Activated CD8-positive, alpha-beta memory T cell treated with anti-CD3 and anti-CD28 coated beads, Interleukin-2, amount 10 ng/mL, durations not matched to agents 7 days and 5 days (primary cell): Measurements from ENCODE around the gene OOEP. TPM values are rescaled to one million over a fixed set of nuclear protein-coding genes. Genes with fewer than 3 reads are reported as not detected.
"Not testable (repeated sequence)": the region's sequence is repeated elsewhere in the genome, so short reads cannot be mapped to it uniquely, and the experiment has no call there.

Experiments used
- ATAC-seq: fragments of 150-1000 bp; cut with Tn5 transposase; one replicate; pipeline ENCODE4 v1.10.0; 2021; ENCODE audit warnings: moderate library complexity
- CTCF ChIA-PET: fragments of 350-600 bp; sonication (Branson Sonifier 250); formaldehyde crosslinking; loops from one replicate; lab custom pipeline; 2021; ENCODE audit warnings: antibody characterized with exemption; lab: Charles Lee
- DNase-seq: peaks from one replicate; pipeline ENCODE4 v3.0.0-alpha.2; 2020
- H3K27ac Mint-ChIP-seq: one replicate; pipeline ENCODE4 v1.8.0; 2021; ENCODE audit warnings: mild to moderate bottlenecking, mixed read lengths
- H3K27me3 Mint-ChIP-seq: one replicate; pipeline ENCODE4 v1.8.0; 2021; ENCODE audit warnings: mixed read lengths
- H3K36me3 Mint-ChIP-seq: one replicate; pipeline ENCODE4 v1.8.0; 2021; ENCODE audit warnings: mild to moderate bottlenecking, mixed read lengths
- H3K4me1 Mint-ChIP-seq: one replicate; pipeline ENCODE4 v1.8.0; 2021; ENCODE audit warnings: mixed read lengths
- H3K4me3 Mint-ChIP-seq: one replicate; pipeline ENCODE4 v1.8.0; 2021; ENCODE audit warnings: mild to moderate bottlenecking, moderate library complexity, mixed read lengths
- H3K9me3 Mint-ChIP-seq: one replicate; pipeline ENCODE4 v1.8.0; 2022; ENCODE audit warnings: low read depth, mixed read lengths
- total RNA-seq, 2 experiments: library from RNA; stranded (reverse); gene quantifications; one replicate each; pipeline ENCODE4 v1.2.3, GENCODE V29; 2021

The OOEP gene
- total RNA-seq, 2 experiments from 2014 or later: 0.40 to 1.1 TPM

GRCh38 chr6:73382462-73383113 lies 12.9 kb upstream of the OOEP start:
- ATAC-seq (no peak), DNase-seq (no peak)
- Mint-ChIP-seq H3K9me3 (no peaks in the 10 kb centered on the region), H3K4me1 (no peaks in the 10 kb centered on the region), H3K36me3 (no peaks in the 10 kb centered on the region), H3K27ac (no peak overlapping the region), H3K4me3 (no peak overlapping the region), H3K27me3 (no peaks in the 10 kb centered on the region)
- CTCF ChIA-PET: no interaction called here

DNA sequence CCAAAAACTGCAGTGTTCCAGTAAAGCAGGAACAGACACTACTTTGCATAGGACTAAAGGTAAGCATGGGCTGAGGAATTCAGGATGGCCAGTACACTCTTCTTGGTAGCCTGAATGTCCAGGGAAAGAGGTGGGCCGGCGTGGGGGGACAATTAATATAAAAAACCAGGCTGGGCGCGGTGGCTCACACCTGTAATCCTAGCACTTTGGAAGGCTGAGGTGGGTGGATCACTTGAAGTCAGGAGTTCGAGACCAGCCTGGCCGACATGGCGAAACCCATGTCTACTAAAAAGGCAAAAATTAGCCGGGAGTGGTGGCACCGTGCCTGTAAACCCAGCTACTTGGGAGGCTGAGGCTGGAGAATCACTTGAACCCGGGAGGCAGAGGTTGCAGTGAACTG lies 11.8 kb upstream of the OOEP start:
- H3K36me3 Mint-ChIP-seq, H3K27ac Mint-ChIP-seq, H3K9me3 Mint-ChIP-seq, H3K4me3 Mint-ChIP-seq, ATAC-seq, H3K27me3 Mint-ChIP-seq, H3K4me1 Mint-ChIP-seq, DNase-seq: not testable (repeated sequence)
- CTCF ChIA-PET: interaction anchor here (0.9 to 1.0 kb wide), 2 partner anchors 9 to 55 kb away, joined by 3 read pairs; no protein-coding TSS in a partner anchor

- Mint-ChIP-seq H3K36me3 (no peaks in the 10 kb centered on the region), H3K27me3 (no peaks in the 10 kb centered on the region), H3K27ac (no peak overlapping the region), H3K4me1 (no peaks in the 10 kb centered on the region), H3K4me3 (no peak overlapping the region), H3K9me3 (no peaks in the 10 kb centered on the region)
- DNase-seq (no peak), ATAC-seq (no peak)
- CTCF ChIA-PET: interaction anchor here (1.1 to 3.6 kb wide), 3 partner anchors 12 to 276 kb away, joined by 3 to 14 read pairs (median 3); no protein-coding TSS in a partner anchor
Measured at GRCh38 chr6:73377225-73377624, 7.5 kb upstream of the OOEP start.

GRCh38 chr6:73375216-73375615 lies 5.5 kb upstream of the OOEP start:
- Mint-ChIP-seq H3K36me3 (no peaks in the 10 kb centered on the region), H3K4me3 (no peak overlapping the region), H3K4me1 (no peaks in the 10 kb centered on the region), H3K27ac (no peak overlapping the region), H3K27me3 (no peaks in the 10 kb centered on the region), H3K9me3 (no peaks in the 10 kb centered on the region)
- no peak for ATAC-seq
- no peak for DNase-seq
- CTCF ChIA-PET: interaction anchor here (0.6 to 1.0 kb wide), 2 partner anchors 14 to 142 kb away, joined by 3 read pairs; no protein-coding TSS in a partner anchor

DNA sequence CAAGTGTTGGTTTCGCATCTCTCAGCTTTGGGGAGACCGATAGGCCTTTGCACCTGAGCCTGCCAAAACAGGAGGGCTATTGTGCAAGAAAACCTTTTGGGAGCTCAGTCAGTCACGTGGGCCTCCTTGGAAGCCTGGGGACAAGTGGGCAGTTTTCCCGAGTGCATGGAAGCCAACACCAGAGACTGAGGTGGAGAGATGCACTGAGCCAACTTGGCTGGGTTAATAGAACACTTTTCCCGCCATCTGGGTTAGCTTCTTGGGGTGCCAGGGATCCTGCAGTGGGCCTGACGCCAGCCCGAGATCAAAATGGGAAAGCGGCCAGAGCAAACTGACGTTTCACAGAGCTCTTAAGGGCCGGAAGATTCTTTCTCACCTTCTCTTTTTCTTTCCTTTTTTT lies 2.8 kb upstream of the OOEP start:
- Mint-ChIP-seq H3K27ac (no peak overlapping the region), H3K4me1 (no peaks in the 10 kb centered on the region), H3K27me3 (no peaks in the 10 kb centered on the region), H3K9me3 (no peaks in the 10 kb centered on the region), H3K4me3 (no peak overlapping the region), H3K36me3 (no peaks in the 10 kb centered on the region)
- CTCF ChIA-PET: interaction anchor here (1.2 kb wide), 1 partner anchor 9 kb away, joined by 3 read pairs; no protein-coding TSS in a partner anchor
- ATAC-seq (no peak), DNase-seq (no peak)

DNA sequence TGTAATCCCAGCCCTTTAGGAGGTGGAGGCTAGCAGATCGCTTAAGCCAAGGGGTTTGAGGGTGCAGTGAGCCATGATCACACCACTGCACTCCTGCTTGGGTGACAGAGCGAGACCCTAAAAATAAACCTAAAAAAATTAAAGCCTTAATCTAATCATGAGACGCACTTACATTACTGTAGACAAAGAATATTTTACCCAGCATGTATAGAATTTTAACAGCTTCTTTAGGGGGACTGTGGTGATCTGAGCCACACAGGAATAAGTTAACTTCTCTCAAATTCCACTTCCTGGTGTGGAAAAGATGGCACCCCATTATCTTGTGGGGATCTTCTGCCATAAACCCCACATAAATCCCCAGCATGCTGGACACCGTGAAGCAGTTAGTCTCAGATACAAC lies 2.3 kb upstream of the OOEP start:
- Mint-ChIP-seq H3K36me3 (no peaks in the 10 kb centered on the region), H3K27me3 (no peaks in the 10 kb centered on the region), H3K4me3 (no peak overlapping the region), H3K9me3 (no peaks in the 10 kb centered on the region), H3K4me1 (no peaks in the 10 kb centered on the region), H3K27ac (no peak overlapping the region)
- ATAC-seq (no peak), DNase-seq (no peak)
- CTCF ChIA-PET: interaction anchor here (1.0 to 1.2 kb wide), 2 partner anchors 9 to 19 kb away, joined by 3 read pairs; no protein-coding TSS in a partner anchor

- DNase-seq: no peak
- no peak for ATAC-seq
- no peaks in the 10 kb centered on the region for H3K4me1 Mint-ChIP-seq
- H3K9me3 Mint-ChIP-seq: no peaks in the 10 kb centered on the region
- CTCF ChIA-PET: no interaction called here
- no peaks in the 10 kb centered on the region for H3K36me3 Mint-ChIP-seq
- no peak overlapping the region for H3K27ac Mint-ChIP-seq
- H3K27me3 Mint-ChIP-seq: no peaks in the 10 kb centered on the region
- H3K4me3 Mint-ChIP-seq: no peak overlapping the region
Measured at GRCh38 chr6:73369157-73369556, 540 bp downstream of the OOEP start.

GRCh38 chr6:73368675-73369074 lies 1.0 kb downstream of the OOEP start:
- no peak for DNase-seq
- H3K9me3 Mint-ChIP-seq: no peaks in the 10 kb centered on the region
- no peaks in the 10 kb centered on the region for H3K4me1 Mint-ChIP-seq
- no peak overlapping the region for H3K4me3 Mint-ChIP-seq
- no peak for ATAC-seq
- no peak overlapping the region for H3K27ac Mint-ChIP-seq
- no peaks in the 10 kb centered on the region for H3K27me3 Mint-ChIP-seq
- no peaks in the 10 kb centered on the region for H3K36me3 Mint-ChIP-seq
- CTCF ChIA-PET: interaction anchor here (0.7 kb wide), 1 partner anchor 38 kb away, joined by 3 read pairs; no protein-coding TSS in a partner anchor

DNA sequence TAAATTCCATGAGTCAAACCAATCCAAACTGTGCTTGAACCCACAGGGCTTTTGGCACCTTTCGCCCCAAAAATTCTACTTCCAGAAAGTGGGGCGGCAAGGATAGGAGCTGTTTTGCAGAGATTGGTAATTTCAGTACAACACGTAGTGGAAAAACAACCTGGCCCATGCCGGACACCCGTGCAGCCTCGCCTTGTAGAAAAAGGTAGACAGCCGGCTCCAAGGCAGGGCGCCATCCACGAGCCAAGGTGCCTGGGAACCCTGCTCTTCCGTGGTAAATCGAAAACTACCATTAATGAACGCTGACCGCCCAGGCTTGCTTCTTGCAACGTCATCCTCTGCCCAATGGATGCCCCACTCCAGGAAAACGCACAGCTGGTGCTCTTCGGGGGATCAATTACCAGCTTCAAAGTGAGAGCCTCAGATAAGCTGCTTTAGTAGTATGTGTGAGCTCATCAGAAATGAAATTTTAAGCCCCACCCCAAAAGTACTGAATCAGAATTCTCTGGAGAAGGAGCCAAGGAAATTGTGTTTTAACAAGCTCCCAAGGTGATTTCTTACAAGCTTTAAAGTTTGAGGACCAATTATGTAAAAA lies 1.8 kb downstream of the OOEP start:
- Mint-ChIP-seq H3K4me1 (no peaks in the 10 kb centered on the region), H3K4me3 (no peak overlapping the region), H3K9me3 (no peaks in the 10 kb centered on the region), H3K27me3 (no peaks in the 10 kb centered on the region), H3K27ac (no peak overlapping the region), H3K36me3 (no peaks in the 10 kb centered on the region)
- CTCF ChIA-PET: interaction anchor here (0.7 kb wide), 1 partner anchor 37 kb away, joined by 3 read pairs; no protein-coding TSS in a partner anchor
- no peak for ATAC-seq
- DNase-seq: no peak

- no peaks in the 10 kb centered on the region for H3K9me3 Mint-ChIP-seq
- H3K4me1 Mint-ChIP-seq: no peaks in the 10 kb centered on the region
- no peaks in the 10 kb centered on the region for H3K36me3 Mint-ChIP-seq
- no peak overlapping the region for H3K4me3 Mint-ChIP-seq
- H3K27me3 Mint-ChIP-seq: no peaks in the 10 kb centered on the region
- ATAC-seq (no peak), DNase-seq (no peak)
- CTCF ChIA-PET: no interaction called here
- H3K27ac Mint-ChIP-seq: no peak overlapping the region
Measured at GRCh38 chr6:73364549-73364948, 5.1 kb downstream of the OOEP start.

GRCh38 chr6:73364121-73364520 lies 5.6 kb downstream of the OOEP start:
- H3K4me1 Mint-ChIP-seq: no peaks in the 10 kb centered on the region
- ATAC-seq (no peak), DNase-seq (no peak)
- CTCF ChIA-PET: no interaction called here
- no peak overlapping the region for H3K4me3 Mint-ChIP-seq
- no peaks in the 10 kb centered on the region for H3K27me3 Mint-ChIP-seq
- no peaks in the 10 kb centered on the region for H3K36me3 Mint-ChIP-seq
- no peaks in the 10 kb centered on the region for H3K9me3 Mint-ChIP-seq
- no peak overlapping the region for H3K27ac Mint-ChIP-seq

DNA sequence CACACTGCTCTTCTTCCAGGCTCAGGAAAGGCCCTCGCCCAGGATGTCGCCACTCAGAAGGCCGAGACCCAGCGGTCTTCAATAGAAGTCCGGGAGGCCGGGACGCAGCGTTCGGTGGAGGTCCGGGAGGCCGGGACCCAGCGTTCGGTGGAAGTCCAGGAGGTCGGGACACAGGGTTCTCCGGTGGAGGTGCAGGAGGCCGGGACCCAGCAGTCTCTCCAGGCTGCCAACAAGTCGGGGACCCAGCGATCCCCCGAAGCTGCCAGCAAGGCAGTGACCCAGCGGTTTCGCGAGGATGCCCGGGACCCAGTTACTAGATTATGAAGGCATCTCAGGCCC lies 6.2 kb downstream of the OOEP start:
- Mint-ChIP-seq H3K36me3 (no peaks in the 10 kb centered on the region), H3K4me1 (no peaks in the 10 kb centered on the region), H3K27ac (no peak overlapping the region), H3K9me3 (no peaks in the 10 kb centered on the region), H3K4me3 (no peak overlapping the region), H3K27me3 (peaks cover 2% of the 10 kb centered on the region)
- DNase-seq: no peak
- CTCF ChIA-PET: no interaction called here
- no peak for ATAC-seq

DNA sequence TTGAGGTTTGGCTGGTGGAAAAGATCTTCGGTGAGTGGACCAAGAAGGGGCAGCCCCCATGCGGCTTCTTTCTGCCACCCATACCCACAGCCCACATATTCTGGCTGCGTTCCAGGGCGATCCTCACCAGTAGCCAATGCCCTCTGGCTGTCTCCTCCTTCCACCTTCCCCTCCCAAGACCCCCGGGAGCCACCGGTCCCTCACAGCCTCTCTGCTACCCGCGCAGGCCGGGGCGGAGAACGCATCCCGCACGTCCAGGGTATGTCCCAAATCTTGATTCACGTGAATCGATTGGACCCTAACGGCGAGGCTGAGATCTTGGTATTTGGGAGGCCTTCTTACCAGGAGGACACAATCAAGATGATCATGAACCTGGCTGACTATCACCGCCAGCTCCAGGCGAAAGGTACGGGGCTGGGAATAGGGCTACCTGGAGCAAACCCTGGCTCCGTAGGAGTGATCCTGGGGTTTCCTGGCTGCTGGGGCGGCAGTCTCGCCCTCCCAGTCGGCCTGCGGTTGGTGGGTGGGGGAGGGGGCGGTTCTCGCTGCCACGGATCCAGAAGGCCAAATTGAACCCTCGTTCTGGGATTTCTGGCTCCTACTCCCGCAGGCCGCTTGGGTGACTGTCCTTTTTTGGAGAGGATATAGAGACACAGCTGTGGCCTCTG lies 6.7 kb downstream of the OOEP start:
- no peak overlapping the region for H3K27ac Mint-ChIP-seq
- peaks cover 2% of the 10 kb centered on the region for H3K27me3 Mint-ChIP-seq
- CTCF ChIA-PET: no interaction called here
- H3K36me3 Mint-ChIP-seq: no peaks in the 10 kb centered on the region
- no peak for DNase-seq
- H3K4me3 Mint-ChIP-seq: no peak overlapping the region
- no peaks in the 10 kb centered on the region for H3K4me1 Mint-ChIP-seq
- H3K9me3 Mint-ChIP-seq: no peaks in the 10 kb centered on the region
- ATAC-seq: no peak

- CTCF ChIA-PET: no interaction called here
- Mint-ChIP-seq H3K36me3 (no peaks in the 10 kb centered on the region), H3K27me3 (peaks cover 2% of the 10 kb centered on the region), H3K4me1 (no peaks in the 10 kb centered on the region), H3K9me3 (no peaks in the 10 kb centered on the region), H3K4me3 (no peak within 1 kb of the TSS), H3K27ac (no peak within 1 kb of the TSS)
- no peak for ATAC-seq
- no peak for DNase-seq
Measured at GRCh38 chr6:73362358-73362757, 7.3 kb downstream of the OOEP start, which contains the start of gene KHDC3L. Gene KHDC3L (plus strand): TSS chr6:73362658. CDS start chr6:73362730, 72 bp downstream.
